Heart right ventricle (tissue), 16 donors: Measurements from ENCODE around the gene SGK2. TPM values are rescaled to one million over a fixed set of nuclear protein-coding genes. Genes with fewer than 3 reads are reported as not detected.

Source experiments
- ATAC-seq, 8 donors: fragments of 200-7000 bp; cut with Tn5 transposase; one replicate each; pipeline ENCODE4 v1.9.1; 2020; ENCODE audit warnings: mild to moderate bottlenecking in 8 of 8, moderate library complexity in 8 of 8, moderate number of reproducible peaks in 1 of 8
- DNase-seq, 2 donors: peaks; one replicate each; pipeline ENCODE4 v3.0.0-alpha.2; 2020
- H3K27ac ChIP-seq, 10 donors: fragments of 200-600 bp; sonication (generic) in 2 of 10; one replicate each; pipeline versions ENCODE4 v1.5.0 to v1.8.0; 2020 to 2022; ENCODE audit warnings: mild to moderate bottlenecking in 3 of 10
- H3K27me3 ChIP-seq, 7 donors: fragments of 200-600 bp; one replicate each; pipeline ENCODE4 v1.8.0; 2021 to 2022; ENCODE audit warnings: mild to moderate bottlenecking in 2 of 7
- H3K36me3 ChIP-seq, 9 donors: fragments of 200-600 bp; sonication (generic) in 1 of 9; one replicate each; pipeline versions ENCODE4 v1.5.0 to v1.8.0; 2020 to 2022; ENCODE audit warnings: mild to moderate bottlenecking in 2 of 9
- H3K4me1 ChIP-seq, 9 donors: fragments of 200-600 bp; sonication (generic) in 1 of 9; one replicate each; pipeline versions ENCODE4 v1.5.0 to v1.8.0; 2020 to 2022; ENCODE audit warnings: mild to moderate bottlenecking in 4 of 9
- H3K4me3 ChIP-seq, 10 donors: fragments of 200-600 bp; sonication (generic) in 2 of 10; one replicate each; pipeline versions ENCODE4 v1.5.0 to v1.8.0; 2020 to 2022; ENCODE audit warnings: mild to moderate bottlenecking in 7 of 10, moderate library complexity in 2 of 10
- H3K9me3 ChIP-seq, 11 donors: fragments of 200-600 bp in 10 of 11; sonication (generic) in 2 of 11; one replicate each; pipeline versions ENCODE4 v1.5.0 to v1.8.0; 2013 to 2022; ENCODE audit warnings: mild to moderate bottlenecking in 2 of 11, control low read depth in 1 of 11, moderate library complexity in 1 of 11
- WGBS, 2 donors: extraction: QIAGEN DNeasy Blood & Tissue Kit; methylation state at CpG; one replicate each; pipeline ENCODE4 v1.1.7; 2013; ENCODE audit warnings: inconsistent platforms in 1 of 2; 5-methylcytosine and 5-hydroxymethylcytosine counted together
- intact Hi-C, 10 donors: fragments of 100-400 bp; cut with DNase I; formaldehyde crosslinking; loops; one replicate each; pipeline versions ENCODE4 v1.11.1 to v1.14.2; 2022
- polyA plus RNA-seq, 2 donors: library from polyadenylated mRNA; stranded (reverse); fragments of 200-250 nt; gene quantifications; one replicate each; pipeline ENCODE4 v1.2.3, GENCODE V29; 2013
- total RNA-seq, 10 donors: library from RNA; stranded (reverse); fragmentation: NEBNext Ultra II Directional in 3 of 10; extraction: Animal tissue kit (Norgen Biotek cat#: 25700) in 3 of 10; gene quantifications; one replicate each; pipeline versions ENCODE4 v1.2.1 to v1.2.4, GENCODE V29; 2021 to 2023
- TF ChIP-seq, protein P1 (sequence below), 9 donors: fragments of 200-600 bp; sonication (generic) in 2 of 9; IDR thresholded peaks; one replicate each; pipeline versions ENCODE4 v1.5.0 to v1.8.0; 2021 to 2022; ENCODE audit warnings: antibody characterized with exemption in 9 of 9, mild to moderate bottlenecking in 5 of 9, moderate library complexity in 1 of 9
- donor health status: Arrhythmogenic right ventricular cardiomyopathy.
- donor health status: ischemic (EF 13 %, LVEDD 7.1; RV severe dilation, severe dysfunction).
- donor health status: healthy with polysubstance abuse.
- donor health status: DM: no; HTN: yes; CAD: no.
- donor health status: DM: no; HTN: no; CAD: no.
- donor health status: ischemic (EF 25% LVEDD 6.9; RV normal size, moderate dysfunction).
- donor health status: ischemic (EF 25% LVEDD 5.7; RV mildly dilated, moderate dysfunction).
- donor health status: healthy.
- donor health status: DM: yes; HTN: yes; CAD: no.
- donor health status: Ischemic cardiomyopathy.
- donor health status: ischemic (EF 35%, LVEDD 5.7; RV mildly dilated, moderate dysfunction).
- donor health status: nonischemic (EF 11% LVEDD 7.7; RV severe dilation, severe dysfunction).
- donor health status: DM: yes; HTN: yes; CAD: no.
- donor health status: PGD.
- donor health status: ischemic (EF 29% LVEDD 5.4; RV normal size, mild dysfunction).
- donor health status: nonischemic (EF 23%, LVEDD 6.1; RV moderate dilation, normal function).

SGK2 gene
- total and polyA plus RNA-seq, 12 donors, result 0.09 to 3.1 (median 0.45) TPM; not detected in 3

DNA sequence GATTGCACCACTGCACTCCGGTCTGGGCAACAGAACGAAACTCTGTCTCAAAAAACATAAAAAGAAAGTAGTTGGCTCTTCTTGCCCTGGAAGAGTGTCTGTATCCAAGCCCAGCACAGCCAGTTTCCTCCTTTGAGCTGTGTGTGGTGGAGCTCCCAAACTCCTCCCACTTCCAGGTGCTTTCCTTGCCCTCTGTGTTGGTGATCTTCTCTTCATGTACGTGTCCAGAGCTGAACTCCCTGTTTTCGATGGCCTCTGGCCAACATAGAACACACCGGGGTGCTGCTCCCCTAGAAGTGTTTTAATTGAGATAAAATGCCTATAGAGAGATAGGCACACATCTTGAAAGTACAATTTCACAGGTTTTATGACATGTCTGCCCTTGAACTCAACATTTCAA lies 16.7 kb upstream of the SGK2 start:
- 83 to 85% methylated on average over 5 of the region's 5 CpGs for WGBS, 2 donors

DNA sequence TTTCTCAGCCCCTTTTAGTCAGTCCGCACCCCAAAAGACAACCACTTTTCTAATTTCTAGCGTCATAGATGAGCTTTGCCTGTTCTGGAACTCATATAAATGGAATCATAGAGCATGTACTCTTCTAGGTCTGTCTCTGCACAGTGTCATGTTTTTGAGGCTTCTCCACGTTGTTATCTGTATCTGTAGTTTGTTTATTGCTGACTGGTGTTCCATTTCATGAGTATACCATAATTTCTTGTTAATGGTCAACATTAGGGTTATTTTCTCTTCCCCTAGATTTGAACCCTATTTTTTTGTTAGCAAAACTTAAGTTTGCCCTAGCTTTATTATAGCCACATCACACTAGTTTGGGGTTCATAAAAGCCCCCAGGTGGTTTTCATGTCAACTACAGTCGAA lies 16.2 kb upstream of the SGK2 start:
- WGBS, 2 donors, result 79 to 80% methylated on average over 4 of the region's 4 CpGs
- ATAC-seq (no peak), DNase-seq (no peak)
- TF ChIP-seq, protein P1, sequence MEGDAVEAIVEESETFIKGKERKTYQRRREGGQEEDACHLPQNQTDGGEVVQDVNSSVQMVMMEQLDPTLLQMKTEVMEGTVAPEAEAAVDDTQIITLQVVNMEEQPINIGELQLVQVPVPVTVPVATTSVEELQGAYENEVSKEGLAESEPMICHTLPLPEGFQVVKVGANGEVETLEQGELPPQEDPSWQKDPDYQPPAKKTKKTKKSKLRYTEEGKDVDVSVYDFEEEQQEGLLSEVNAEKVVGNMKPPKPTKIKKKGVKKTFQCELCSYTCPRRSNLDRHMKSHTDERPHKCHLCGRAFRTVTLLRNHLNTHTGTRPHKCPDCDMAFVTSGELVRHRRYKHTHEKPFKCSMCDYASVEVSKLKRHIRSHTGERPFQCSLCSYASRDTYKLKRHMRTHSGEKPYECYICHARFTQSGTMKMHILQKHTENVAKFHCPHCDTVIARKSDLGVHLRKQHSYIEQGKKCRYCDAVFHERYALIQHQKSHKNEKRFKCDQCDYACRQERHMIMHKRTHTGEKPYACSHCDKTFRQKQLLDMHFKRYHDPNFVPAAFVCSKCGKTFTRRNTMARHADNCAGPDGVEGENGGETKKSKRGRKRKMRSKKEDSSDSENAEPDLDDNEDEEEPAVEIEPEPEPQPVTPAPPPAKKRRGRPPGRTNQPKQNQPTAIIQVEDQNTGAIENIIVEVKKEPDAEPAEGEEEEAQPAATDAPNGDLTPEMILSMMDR (IDR thresholded peaks at IDR 0.05), result no peak
- H3K4me1 ChIP-seq, result peaks cover 0 to 8% (median 0%) of the 10 kb centered on the region in 9 donors
- peaks cover 0 to 26% (median 0%) of the 10 kb centered on the region in 9 donors for H3K36me3 ChIP-seq
- peaks cover 0 to 9% (median 0%) of the 10 kb centered on the region in 11 donors for H3K9me3 ChIP-seq
- H3K27ac ChIP-seq, result no peak overlapping the region
- intact Hi-C loops, result loop anchor here in 2 of 10 donors (5.0 to 10.0 kb wide), 2 partner anchors 540 to 542 kb away; no protein-coding TSS in a partner anchor
- no peaks in the 10 kb centered on the region for H3K27me3 ChIP-seq
- H3K4me3 ChIP-seq, result no peak overlapping the region

More for the DNA sequence above, 16.7 kb upstream of the SGK2 start:
- Histone ChIP-seq H3K4me1 (peaks cover 0 to 8% (median 0%) of the 10 kb centered on the region in 9 donors), H3K36me3 (peaks cover 0 to 26% (median 0%) of the 10 kb centered on the region in 9 donors), H3K27me3 (no peaks in the 10 kb centered on the region), H3K9me3 (peaks cover 0 to 4% (median 0%) of the 10 kb centered on the region in 11 donors), H3K4me3 (no peak overlapping the region), H3K27ac (no peak overlapping the region)
- TF ChIP-seq, protein P1 (IDR thresholded peaks at IDR 0.05), result no peak
- intact Hi-C loops, result loop anchor here in 2 of 10 donors (5.0 to 10.0 kb wide), 2 partner anchors 540 to 543 kb away; no protein-coding TSS in a partner anchor
- ATAC-seq, result no peak
- DNase-seq, result no peak

DNA sequence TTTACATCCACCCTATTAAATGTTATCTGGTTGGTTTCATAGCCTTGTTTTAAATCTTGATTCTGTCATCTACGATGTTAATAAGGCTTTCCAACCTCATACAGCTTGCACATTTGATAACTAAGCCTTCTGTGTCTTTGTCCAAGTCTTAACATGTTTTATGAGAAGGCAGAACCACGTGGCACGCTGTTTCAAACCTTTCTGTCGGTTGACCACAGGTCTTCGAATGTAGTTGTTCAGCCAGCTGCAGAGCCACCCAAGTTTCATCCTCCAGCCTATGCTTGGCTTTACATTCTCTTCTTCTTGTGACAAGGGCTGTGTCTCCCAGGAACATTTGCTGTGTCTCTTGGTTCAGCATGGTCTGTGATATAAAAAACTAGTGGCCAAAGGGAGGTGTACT lies 15.7 kb upstream of the SGK2 start:
- ATAC-seq (no peak), DNase-seq (no peak)
- no peak overlapping the region for H3K27ac ChIP-seq
- TF ChIP-seq, protein P1 (IDR thresholded peaks at IDR 0.05), result no peak
- H3K4me1 ChIP-seq, result peaks cover 0 to 4% (median 0%) of the 10 kb centered on the region in 9 donors
- intact Hi-C loops, result loop anchor here in 2 of 10 donors (5.0 to 10.0 kb wide), 2 partner anchors 539 to 542 kb away; no protein-coding TSS in a partner anchor
- H3K4me3 ChIP-seq, result no peak overlapping the region
- 91 to 93% methylated on average over 5 of the region's 5 CpGs for WGBS, 2 donors
- H3K9me3 ChIP-seq, result peaks cover 0 to 11% (median 0%) of the 10 kb centered on the region in 11 donors
- H3K36me3 ChIP-seq, result peaks cover 0 to 26% (median 0%) of the 10 kb centered on the region in 9 donors
- H3K27me3 ChIP-seq, result no peaks in the 10 kb centered on the region

DNA sequence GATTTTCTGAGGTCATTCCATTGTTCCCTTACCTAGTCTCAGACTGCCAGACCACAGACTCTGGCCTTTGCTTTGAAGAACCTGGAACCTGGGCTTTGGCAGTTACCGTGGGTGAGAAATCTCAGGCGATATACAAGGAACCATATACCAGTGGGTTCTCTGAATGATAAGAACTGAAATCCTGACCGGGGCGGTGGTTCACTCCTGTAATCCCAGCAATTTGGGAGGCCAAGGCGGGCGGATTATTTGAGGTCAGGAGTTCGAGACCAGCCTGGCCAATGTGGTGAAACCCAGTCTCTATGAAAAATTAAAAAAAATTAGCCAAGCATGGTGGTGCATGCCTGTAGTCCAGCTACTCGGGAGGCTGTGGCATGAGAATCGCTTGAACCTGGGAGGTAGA lies 14.3 kb upstream of the SGK2 start:
- peaks cover 0 to 26% (median 0%) of the 10 kb centered on the region in 9 donors for H3K36me3 ChIP-seq
- intact Hi-C loops, result loop anchor here in 2 of 10 donors (5.0 to 10.0 kb wide), 2 partner anchors 538 to 540 kb away; no protein-coding TSS in a partner anchor
- H3K27me3 ChIP-seq, result no peaks in the 10 kb centered on the region
- H3K4me1 ChIP-seq, result no peaks in the 10 kb centered on the region
- peaks cover 0 to 11% (median 0%) of the 10 kb centered on the region in 11 donors for H3K9me3 ChIP-seq
- H3K27ac ChIP-seq, result no peak overlapping the region
- H3K4me3 ChIP-seq, result no peak overlapping the region
- no peak for DNase-seq
- WGBS, 2 donors, result 88 to 94% methylated on average over 9 of the region's 9 CpGs
- TF ChIP-seq, protein P1 (IDR thresholded peaks at IDR 0.05), result no peak
- ATAC-seq, result no peak
